WTC11 (cell line): Measurements from ENCODE around the gene ECM2. TPM values are rescaled to one million over a fixed set of nuclear protein-coding genes. Genes with fewer than 3 reads are reported as not detected.
A peak's percentile ranks its signal among the peaks of the same experiment; 100 is the strongest.

Source experiments
- ATAC-seq: fragments of 200-7000 bp; cut with Tn5 transposase; 2 replicates; pipeline ENCODE4 v1.10.0; 2021; ENCODE audit warnings: mild to moderate bottlenecking, moderate library complexity
- CTCF ChIA-PET: fragments of 300-600 bp; sonication (Branson Sonifier 250); formaldehyde crosslinking; loops from one replicate; lab custom pipeline; 2021; ENCODE audit warnings: antibody characterized with exemption; lab: Charles Lee
- POLR2A ChIA-PET: fragments of 350-600 bp; sonication (Branson Sonifier 250); formaldehyde crosslinking; loops from one replicate; lab custom pipeline; 2021; ENCODE audit warnings: antibody characterized with exemption; lab: Charles Lee
- DNase-seq: peaks from one replicate; pipeline ENCODE4 v3.0.0; 2021; ENCODE audit warnings: low spot score
- H3K27ac Mint-ChIP-seq: 2 replicates; pipeline ENCODE4 v1.8.0; 2021; ENCODE audit warnings: mixed read lengths
- H3K27me3 Mint-ChIP-seq: 2 replicates; pipeline ENCODE4 v1.8.0; 2021; ENCODE audit warnings: low read depth, mild to moderate bottlenecking, moderate library complexity, mixed read lengths
- H3K36me3 Mint-ChIP-seq: 2 replicates; pipeline ENCODE4 v1.8.0; 2021; ENCODE audit warnings: mixed read lengths
- H3K4me1 Mint-ChIP-seq: 2 replicates; pipeline ENCODE4 v1.8.0; 2022; ENCODE audit warnings: mixed read lengths
- H3K4me3 Mint-ChIP-seq: 2 replicates; pipeline ENCODE4 v1.8.0; 2021; ENCODE audit warnings: mild to moderate bottlenecking, moderate library complexity, mixed read lengths
- H3K9me3 Mint-ChIP-seq: 2 replicates; pipeline ENCODE4 v1.8.0; 2021; ENCODE audit warnings: mixed read lengths
- CREB1 ChIP-seq: sonication (generic); formaldehyde crosslinking; IDR thresholded peaks from 2 replicates; pipeline ENCODE4 v1.8.0; 2023; ENCODE audit warnings: mild to moderate bottlenecking, missing genetic modification reagents
- CREM ChIP-seq: sonication (generic); formaldehyde crosslinking; IDR thresholded peaks from 2 replicates; pipeline ENCODE4 v1.8.1; 2022; ENCODE audit warnings: mild to moderate bottlenecking, missing genetic modification reagents, moderate library complexity
- E2F5 ChIP-seq: sonication (generic); formaldehyde crosslinking; IDR thresholded peaks from 2 replicates; pipeline ENCODE4 v1.8.1; 2022; ENCODE audit warnings: mild to moderate bottlenecking, moderate library complexity, missing genetic modification reagents
- EMX1 ChIP-seq: fragments of 250-450 bp; sonication (Bioruptor Pico); IDR thresholded peaks from 2 replicates; pipeline ENCODE4 v1.8.0; 2021; ENCODE audit warnings: mild to moderate bottlenecking
- ESRRA ChIP-seq: sonication (generic); formaldehyde crosslinking; IDR thresholded peaks from 2 replicates; pipeline ENCODE4 v1.8.1; 2022; ENCODE audit warnings: mild to moderate bottlenecking, missing genetic modification reagents, borderline replicate concordance
- FOXP1 ChIP-seq: sonication (generic); formaldehyde crosslinking; IDR thresholded peaks from 2 replicates; pipeline ENCODE4 v1.8.0; 2022; ENCODE audit warnings: missing genetic modification reagents, mild to moderate bottlenecking, moderate library complexity, borderline replicate concordance
- GABPB1 ChIP-seq: sonication (generic); formaldehyde crosslinking; IDR thresholded peaks from 2 replicates; pipeline ENCODE4 v1.8.1; 2023; ENCODE audit warnings: mild to moderate bottlenecking, missing genetic modification reagents
- IRF2 ChIP-seq: sonication (generic); formaldehyde crosslinking; IDR thresholded peaks from 2 replicates; pipeline ENCODE4 v1.8.0; 2022; ENCODE audit warnings: low read depth, missing genetic modification reagents, borderline replicate concordance
- PRRX2 ChIP-seq: fragments of 250-450 bp; sonication (Bioruptor Pico); IDR thresholded peaks from 2 replicates; pipeline ENCODE4 v1.8.0; 2021; ENCODE audit warnings: mild to moderate bottlenecking
- TEAD1 ChIP-seq: sonication (generic); formaldehyde crosslinking; IDR thresholded peaks from 2 replicates; pipeline ENCODE4 v1.8.0; 2022; ENCODE audit warnings: mild to moderate bottlenecking, missing genetic modification reagents
- ZNF121 ChIP-seq: sonication (generic); formaldehyde crosslinking; IDR thresholded peaks from 2 replicates; pipeline ENCODE4 v1.8.0; 2023; ENCODE audit warnings: missing genetic modification reagents
- ZNF416 ChIP-seq: fragments of 250-450 bp; sonication (Bioruptor Pico); IDR thresholded peaks from 2 replicates; pipeline ENCODE4 v1.9.0; 2021; ENCODE audit warnings: mild to moderate bottlenecking, inconsistent platforms
- total RNA-seq: library from RNA; stranded (reverse); gene quantifications from 3 replicates; pipeline ENCODE4 v1.2.3, GENCODE V29; 2021
- TF ChIP-seq, protein P1 (sequence below): fragments of 250-450 bp; sonication (Bioruptor Pico); IDR thresholded peaks from 2 replicates; pipeline ENCODE4 v1.9.0; 2021; ENCODE audit warnings: mild to moderate bottlenecking, borderline replicate concordance
- TF ChIP-seq, protein P2 (sequence below): sonication (generic); formaldehyde crosslinking; IDR thresholded peaks from 2 replicates; pipeline ENCODE4 v1.8.0; 2022; ENCODE audit warnings: mild to moderate bottlenecking, missing genetic modification reagents
- TF ChIP-seq, protein P3 (sequence below): fragments of 200-600 bp; IDR thresholded peaks from 2 replicates; pipeline ENCODE4 v1.8.0; 2022; ENCODE audit warnings: antibody characterized with exemption

Gene ECM2
- total RNA-seq, 1 experiment from 2014 or later: not detected

- ATAC-seq: peak; percentile 36; the same call in 1 of the 2 replicates
- no peak overlapping the region for H3K27ac Mint-ChIP-seq
- no peaks in the 10 kb centered on the region for H3K27me3 Mint-ChIP-seq
- ChIA-PET CTCF (interaction anchor here (1.0 kb wide), 1 partner anchor 40 kb away, joined by 3 read pairs; no protein-coding TSS in a partner anchor), POLR2A (no interaction called here)
- H3K9me3 Mint-ChIP-seq: no peaks in the 10 kb centered on the region
- no peak for DNase-seq
- TF ChIP-seq E2F5 (CRISPR knock-in tag): no peak
- TF ChIP-seq FOXP1 (CRISPR knock-in tag): no peak
- no peak for TF ChIP-seq CREB1 (CRISPR knock-in tag)
- no peaks in the 10 kb centered on the region for H3K36me3 Mint-ChIP-seq
- no peak overlapping the region for H3K4me3 Mint-ChIP-seq
- peaks cover 6% of the 10 kb centered on the region; the same call in 1 of the 2 replicates for H3K4me1 Mint-ChIP-seq
Observed at GRCh38 chr9:92463387-92463786, 72.4 kb downstream of the ECM2 start.

DNA sequence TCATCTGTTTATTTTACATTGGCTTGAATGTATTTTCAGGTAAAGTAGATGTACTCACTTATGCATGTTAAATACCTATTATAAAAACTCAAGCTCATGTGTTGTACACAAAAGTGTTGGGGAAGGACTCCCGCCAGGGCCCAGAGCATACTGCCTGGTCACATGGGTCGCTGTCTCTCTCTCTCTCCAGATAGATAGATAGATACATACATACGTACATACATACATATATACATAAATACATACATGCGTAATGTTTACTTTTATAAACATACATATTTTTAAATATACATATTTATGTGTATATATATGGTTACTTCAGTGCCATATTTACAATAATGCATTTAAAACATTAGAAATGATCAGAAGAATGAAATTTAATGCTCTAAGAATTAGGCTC, 78.2 kb downstream of the ECM2 start:
- DNase-seq: no peak
- ATAC-seq: no peak
- no peaks in the 10 kb centered on the region for H3K36me3 Mint-ChIP-seq
- H3K9me3 Mint-ChIP-seq: no peaks in the 10 kb centered on the region
- H3K27ac Mint-ChIP-seq: no peak overlapping the region
- TF ChIP-seq EMX1 (no peak), GABPB1 (no peak), PRRX2 (CRISPR knock-in tag) (no peak), ESRRA (no peak), TEAD1 (no peak), IRF2 (CRISPR knock-in tag) (no peak), CREM (CRISPR knock-in tag) (no peak), ZNF416 (no peak)
- TF ChIP-seq, protein P1, sequence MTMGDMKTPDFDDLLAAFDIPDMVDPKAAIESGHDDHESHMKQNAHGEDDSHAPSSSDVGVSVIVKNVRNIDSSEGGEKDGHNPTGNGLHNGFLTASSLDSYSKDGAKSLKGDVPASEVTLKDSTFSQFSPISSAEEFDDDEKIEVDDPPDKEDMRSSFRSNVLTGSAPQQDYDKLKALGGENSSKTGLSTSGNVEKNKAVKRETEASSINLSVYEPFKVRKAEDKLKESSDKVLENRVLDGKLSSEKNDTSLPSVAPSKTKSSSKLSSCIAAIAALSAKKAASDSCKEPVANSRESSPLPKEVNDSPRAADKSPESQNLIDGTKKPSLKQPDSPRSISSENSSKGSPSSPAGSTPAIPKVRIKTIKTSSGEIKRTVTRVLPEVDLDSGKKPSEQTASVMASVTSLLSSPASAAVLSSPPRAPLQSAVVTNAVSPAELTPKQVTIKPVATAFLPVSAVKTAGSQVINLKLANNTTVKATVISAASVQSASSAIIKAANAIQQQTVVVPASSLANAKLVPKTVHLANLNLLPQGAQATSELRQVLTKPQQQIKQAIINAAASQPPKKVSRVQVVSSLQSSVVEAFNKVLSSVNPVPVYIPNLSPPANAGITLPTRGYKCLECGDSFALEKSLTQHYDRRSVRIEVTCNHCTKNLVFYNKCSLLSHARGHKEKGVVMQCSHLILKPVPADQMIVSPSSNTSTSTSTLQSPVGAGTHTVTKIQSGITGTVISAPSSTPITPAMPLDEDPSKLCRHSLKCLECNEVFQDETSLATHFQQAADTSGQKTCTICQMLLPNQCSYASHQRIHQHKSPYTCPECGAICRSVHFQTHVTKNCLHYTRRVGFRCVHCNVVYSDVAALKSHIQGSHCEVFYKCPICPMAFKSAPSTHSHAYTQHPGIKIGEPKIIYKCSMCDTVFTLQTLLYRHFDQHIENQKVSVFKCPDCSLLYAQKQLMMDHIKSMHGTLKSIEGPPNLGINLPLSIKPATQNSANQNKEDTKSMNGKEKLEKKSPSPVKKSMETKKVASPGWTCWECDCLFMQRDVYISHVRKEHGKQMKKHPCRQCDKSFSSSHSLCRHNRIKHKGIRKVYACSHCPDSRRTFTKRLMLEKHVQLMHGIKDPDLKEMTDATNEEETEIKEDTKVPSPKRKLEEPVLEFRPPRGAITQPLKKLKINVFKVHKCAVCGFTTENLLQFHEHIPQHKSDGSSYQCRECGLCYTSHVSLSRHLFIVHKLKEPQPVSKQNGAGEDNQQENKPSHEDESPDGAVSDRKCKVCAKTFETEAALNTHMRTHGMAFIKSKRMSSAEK (CRISPR knock-in tag): no peak
- TF ChIP-seq, protein P2, sequence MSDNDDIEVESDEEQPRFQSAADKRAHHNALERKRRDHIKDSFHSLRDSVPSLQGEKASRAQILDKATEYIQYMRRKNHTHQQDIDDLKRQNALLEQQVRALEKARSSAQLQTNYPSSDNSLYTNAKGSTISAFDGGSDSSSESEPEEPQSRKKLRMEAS (CRISPR knock-in tag): no peak
- H3K4me3 Mint-ChIP-seq: no peak overlapping the region
- H3K27me3 Mint-ChIP-seq: no peaks in the 10 kb centered on the region
- H3K4me1 Mint-ChIP-seq: peaks cover under 1% of the 10 kb centered on the region; the same call in 1 of the 2 replicates
- ChIA-PET CTCF (no interaction called here), POLR2A (no interaction called here)

DNA sequence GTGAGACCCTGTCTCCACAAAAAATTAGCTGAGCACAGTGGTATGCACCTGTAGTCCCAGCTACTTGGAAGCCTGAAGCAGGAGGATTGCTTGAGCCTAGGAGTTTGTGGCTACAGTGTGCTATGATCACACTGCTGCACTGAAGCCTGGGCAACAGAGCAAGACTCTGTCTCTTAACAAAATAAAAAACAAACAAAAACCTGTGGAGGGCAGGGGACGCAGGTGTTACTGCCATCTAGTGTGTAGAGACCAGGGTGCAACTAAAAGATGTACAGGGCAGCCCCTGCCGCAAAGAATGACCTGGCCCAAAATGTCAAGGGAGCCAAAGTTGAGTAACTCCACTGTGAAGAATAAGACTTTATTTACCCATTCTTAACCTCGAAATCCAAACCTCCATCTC, 80.6 kb downstream of the ECM2 start:
- Mint-ChIP-seq H3K9me3 (no peaks in the 10 kb centered on the region), H3K27ac (no peak overlapping the region), H3K27me3 (no peaks in the 10 kb centered on the region), H3K36me3 (0 out of 2 replicates have a peak, but pooled peaks cover 3% of the 10 kb centered on the region), H3K4me3 (no peak overlapping the region), H3K4me1 (no peaks in the 10 kb centered on the region)
- TF ChIP-seq CREM (CRISPR knock-in tag): no peak
- TF ChIP-seq, protein P3, sequence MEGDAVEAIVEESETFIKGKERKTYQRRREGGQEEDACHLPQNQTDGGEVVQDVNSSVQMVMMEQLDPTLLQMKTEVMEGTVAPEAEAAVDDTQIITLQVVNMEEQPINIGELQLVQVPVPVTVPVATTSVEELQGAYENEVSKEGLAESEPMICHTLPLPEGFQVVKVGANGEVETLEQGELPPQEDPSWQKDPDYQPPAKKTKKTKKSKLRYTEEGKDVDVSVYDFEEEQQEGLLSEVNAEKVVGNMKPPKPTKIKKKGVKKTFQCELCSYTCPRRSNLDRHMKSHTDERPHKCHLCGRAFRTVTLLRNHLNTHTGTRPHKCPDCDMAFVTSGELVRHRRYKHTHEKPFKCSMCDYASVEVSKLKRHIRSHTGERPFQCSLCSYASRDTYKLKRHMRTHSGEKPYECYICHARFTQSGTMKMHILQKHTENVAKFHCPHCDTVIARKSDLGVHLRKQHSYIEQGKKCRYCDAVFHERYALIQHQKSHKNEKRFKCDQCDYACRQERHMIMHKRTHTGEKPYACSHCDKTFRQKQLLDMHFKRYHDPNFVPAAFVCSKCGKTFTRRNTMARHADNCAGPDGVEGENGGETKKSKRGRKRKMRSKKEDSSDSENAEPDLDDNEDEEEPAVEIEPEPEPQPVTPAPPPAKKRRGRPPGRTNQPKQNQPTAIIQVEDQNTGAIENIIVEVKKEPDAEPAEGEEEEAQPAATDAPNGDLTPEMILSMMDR: 0 out of 2 replicates have a peak, but pooled peaks have one; percentile 41
- TF ChIP-seq ZNF121 (CRISPR knock-in tag): peak; percentile 98
- ChIA-PET POLR2A (no interaction called here), CTCF (interaction anchor here (0.6 to 0.7 kb wide), 2 partner anchors 10 to 127 kb away, joined by 3 to 4 read pairs; no protein-coding TSS in a partner anchor)
- peak; percentile 86 for ATAC-seq
- DNase-seq: peak; percentile 26
